A673 (cell line): ENCODE results near the gene ZBTB20. TPM values are rescaled to one million over a fixed set of nuclear protein-coding genes. Genes with fewer than 3 reads are reported as not detected.

Experiments used
- BruUV-seq: library from RNA; stranded (reverse); fragments of 400-500 nt; replicated peaks from 2 replicates; lab custom pipeline; 2021; lab: Mats Ljungman, UMichigan
- CTCF ChIA-PET: fragments of 300-600 bp; sonication (Branson Sonifier 250); formaldehyde crosslinking; loops from one replicate; lab custom pipeline; 2022; ENCODE audit warnings: antibody characterized with exemption; lab: Charles Lee
- POLR2A ChIA-PET: fragments of 300-600 bp; sonication (Branson Sonifier 250); formaldehyde crosslinking; loops from one replicate; lab custom pipeline; 2022; ENCODE audit warnings: antibody characterized with exemption; ENCODE audit not compliant: low non-redundant PET; lab: Charles Lee
- DNase-seq: peaks from one replicate; pipeline ENCODE4 v3.0.0-alpha.2; 2015; ENCODE audit warnings: low spot score
- H3K27ac ChIP-seq: fragments of 200-600 bp; sonication (generic); 2 replicates; pipeline ENCODE4 v1.5.1; 2016; ENCODE audit warnings: mixed run types, low read depth, mild to moderate bottlenecking, mixed read lengths, antibody characterized with exemption, low read length; ENCODE audit not compliant: poor library complexity, severe bottlenecking
- H3K27me3 ChIP-seq: fragments of 200-600 bp; sonication (generic); replicated peaks from 2 replicates; pipeline ENCODE4 v1.6.1; 2017; ENCODE audit warnings: mixed run types, low read depth, mild to moderate bottlenecking, mixed read lengths, antibody characterized with exemption, low read length; ENCODE audit not compliant: insufficient read depth, poor library complexity
- H3K36me3 ChIP-seq: fragments of 200-600 bp; sonication (generic); 2 replicates; pipeline ENCODE4 v1.6.1; 2016; ENCODE audit warnings: mixed run types, mild to moderate bottlenecking, mixed read lengths, antibody characterized with exemption, low read length; ENCODE audit not compliant: insufficient read depth, poor library complexity, severe bottlenecking
- H3K4me1 ChIP-seq: fragments of 200-600 bp; sonication (generic); 2 replicates; pipeline ENCODE4 v1.6.1; 2017; ENCODE audit warnings: mixed run types, mild to moderate bottlenecking, mixed read lengths, antibody characterized with exemption, low read length; ENCODE audit not compliant: insufficient read depth, poor library complexity, severe bottlenecking
- H3K4me3 ChIP-seq: fragments of 200-600 bp; sonication (generic); 2 replicates; pipeline ENCODE4 v1.5.1; 2016; ENCODE audit warnings: low read depth, mixed run types, mild to moderate bottlenecking, mixed read lengths, low read length; ENCODE audit not compliant: poor library complexity, severe bottlenecking
- H3K9me3 ChIP-seq: fragments of 200-600 bp; sonication (generic); 2 replicates; pipeline ENCODE4 v1.6.1; 2016; ENCODE audit warnings: mixed run types, low read depth, mild to moderate bottlenecking, mixed read lengths, antibody characterized with exemption, low read length; ENCODE audit not compliant: poor library complexity, severe bottlenecking
- CTCF ChIP-seq: fragments of 300-800, 200-600 bp; sonication (generic); conservative IDR thresholded peaks from 2 replicates; pipeline ENCODE4 v1.5.1; 2017; ENCODE audit warnings: low read depth, mild to moderate bottlenecking, antibody characterized with exemption, low read length, moderate library complexity, mixed read lengths
- EZH2 ChIP-seq: fragments of 200-600 bp; sonication (generic); IDR thresholded peaks from 2 replicates; pipeline ENCODE4 v1.6.1; 2017; ENCODE audit warnings: borderline replicate concordance, low read depth, mild to moderate bottlenecking, mixed read lengths, antibody characterized with exemption, low read length; ENCODE audit not compliant: poor library complexity, severe bottlenecking
- intact Hi-C: fragments of 100-400 bp; cut with micrococcal nuclease; formaldehyde crosslinking; loops from one replicate; pipeline ENCODE4 v1.10.0; 2022; ENCODE audit not compliant: unreplicated experiment
- total RNA-seq: library from RNA; stranded (reverse); gene quantifications from 2 replicates; pipeline ENCODE4 v1.2.3, GENCODE V29; 2021

The ZBTB20 gene
- total RNA-seq, 1 experiment from 2014 or later = 13.5 TPM

GRCh38 chr3:114384558-114384903 lies 762.6 kb downstream of the ZBTB20 start:
- no peaks in the 10 kb centered on the region for H3K36me3 ChIP-seq
- ChIA-PET POLR2A (no interaction called here), CTCF (interaction anchor here (0.6 to 3.8 kb wide), 8 partner anchors 25 to 1393 kb away, joined by 3 to 56 read pairs (median 6); no protein-coding TSS in a partner anchor)
- no TSS peak for BruUV-seq
- intact Hi-C loops = loop anchor here (2.0 to 10.0 kb wide), 3 partner anchors 24 to 200 kb away; no protein-coding TSS in a partner anchor
- TF ChIP-seq CTCF (no peak), EZH2 (no peak)
- H3K27me3 ChIP-seq = no peaks in the 10 kb centered on the region
- H3K27ac ChIP-seq = peak overlapping the region; percentile 80
- H3K4me3 ChIP-seq = peak overlapping the region; percentile 35
- no peak for DNase-seq
- peaks cover 27% of the 10 kb centered on the region for H3K4me1 ChIP-seq
- no peaks in the 10 kb centered on the region for H3K9me3 ChIP-seq

GRCh38 chr3:114383875-114384557 lies 763.1 kb downstream of the ZBTB20 start:
- CTCF ChIA-PET = interaction anchor here (0.6 to 3.8 kb wide), 8 partner anchors 25 to 1394 kb away, joined by 3 to 56 read pairs (median 6); no protein-coding TSS in a partner anchor
- Histone ChIP-seq H3K4me1 (peaks cover 29% of the 10 kb centered on the region), H3K27ac (peak overlapping the region; percentile 80), H3K36me3 (no peaks in the 10 kb centered on the region), H3K4me3 (peak overlapping the region; percentile 35), H3K9me3 (no peaks in the 10 kb centered on the region), H3K27me3 (no peaks in the 10 kb centered on the region)
- DNase-seq = peak; percentile 88
- intact Hi-C loops = loop anchor here (2.0 to 10.0 kb wide), 4 partner anchors 25 to 201 kb away; no protein-coding TSS in a partner anchor
- TF ChIP-seq EZH2 = no peak
- TF ChIP-seq CTCF = peak; percentile 96
- TSS peak; percentile 40 for BruUV-seq
- POLR2A ChIA-PET = no interaction called here

GRCh38 chr3:114380233-114380651 lies 766.8 kb downstream of the ZBTB20 start:
- H3K9me3 ChIP-seq = no peaks in the 10 kb centered on the region
- ChIA-PET POLR2A (no interaction called here), CTCF (no interaction called here)
- DNase-seq = peak; percentile 45
- H3K27ac ChIP-seq = peak overlapping the region; percentile 49
- intact Hi-C loops = loop anchor here (10.0 kb wide), 1 partner anchor 205 kb away; no protein-coding TSS in a partner anchor
- H3K4me3 ChIP-seq = no peak overlapping the region
- H3K36me3 ChIP-seq = no peaks in the 10 kb centered on the region
- peaks cover 54% of the 10 kb centered on the region for H3K4me1 ChIP-seq
- TF ChIP-seq EZH2 = no peak
- TF ChIP-seq CTCF = no peak
- no TSS peak for BruUV-seq
- H3K27me3 ChIP-seq = no peaks in the 10 kb centered on the region
